Fibroblast of lung (primary cell): ENCODE measurements around the gene RAPGEF3.
A peak's percentile ranks its signal among the peaks of the same experiment; 100 is the strongest.

Experiments used
- CTCF ChIP-seq, 2 donors: IDR thresholded peaks in 1 of 2; conservative IDR thresholded peaks in 1 of 2; 1 replicate in 1 of 2; 2 replicates in 1 of 2; pipeline ENCODE4 v1.5.1; 2011 to 2012; ENCODE audit warnings: low read length in 2 of 2, control low read depth in 1 of 2, inconsistent platforms in 1 of 2, low read depth in 1 of 2, mild to moderate bottlenecking in 1 of 2
- EZH2 ChIP-seq: IDR thresholded peaks from 2 replicates; pipeline ENCODE4 v1.5.1; 2012; ENCODE audit warnings: low read length, control low read depth, mild to moderate bottlenecking; ENCODE audit errors: missing control alignments

DNA sequence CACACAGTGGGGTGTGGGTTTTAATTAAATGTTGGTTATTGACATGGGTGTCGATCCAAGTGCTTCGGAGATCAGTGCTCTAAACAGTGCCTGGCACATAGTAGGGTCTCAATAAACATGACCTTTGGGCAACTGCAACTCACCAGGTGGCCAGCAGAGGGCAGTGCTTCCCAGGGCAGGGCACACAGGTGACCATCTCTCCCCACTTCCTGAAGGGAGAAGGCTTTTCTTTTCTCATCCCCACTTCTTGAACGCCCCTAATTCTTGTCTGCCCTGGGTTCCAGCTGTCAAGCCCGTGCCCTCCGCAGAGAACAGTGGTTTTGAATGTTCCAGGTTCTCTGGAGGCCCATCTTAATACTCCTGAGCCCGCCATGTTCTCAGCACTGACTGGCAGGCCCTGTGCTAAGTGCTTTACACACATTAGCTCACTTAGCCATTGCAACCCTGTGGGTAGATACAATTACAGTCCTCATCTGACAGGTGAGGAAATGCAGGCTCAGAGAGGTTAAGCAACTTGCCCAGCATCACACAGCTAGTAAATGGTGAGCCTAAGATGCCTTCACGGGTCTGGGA is 16.3 kb downstream of the RAPGEF3 start:
- TF ChIP-seq EZH2 (no peak), CTCF (conservative IDR thresholded peaks at IDR 0.05 in 1 of 2, IDR thresholded peaks at IDR 0.05 in 1 of 2; ENCODE audit: low read depth in 1 of 2, low read length in 2 of 2) (peak; percentile 98 to 99)
